HG02763 (cell line): ENCODE data around the gene BCL2.

Experiments used
- ATAC-seq: cut with Tn5 transposase; IDR thresholded peaks from one replicate; pipeline ENCODE4 v1.9.1; 2021; ENCODE audit warnings: mild to moderate bottlenecking, moderate library complexity; ENCODE audit not compliant: unreplicated experiment

Gene BCL2

GRCh38 chr18:63329431-63330145 is 10.0 kb upstream of the BCL2 start:
- no peak for ATAC-seq

- no peak for ATAC-seq
Measured at GRCh38 chr18:63326011-63326410, 6.4 kb upstream of the BCL2 start.

- ATAC-seq: no peak
Measured at GRCh38 chr18:63325086-63325686, 5.6 kb upstream of the BCL2 start.

- ATAC-seq: no peak
Measured at GRCh38 chr18:63322908-63323634, 3.5 kb upstream of the BCL2 start.

- ATAC-seq: no peak
Measured at GRCh38 chr18:63322206-63322605, 2.6 kb upstream of the BCL2 start.

- ATAC-seq: no peak
Measured at GRCh38 chr18:63321291-63321690, 1.7 kb upstream of the BCL2 start.

- no peak for ATAC-seq
Measured at GRCh38 chr18:63320975-63321265, 1.4 kb upstream of the BCL2 start.

- peak; percentile 55 for ATAC-seq
Measured at GRCh38 chr18:63320123-63320974, 780 bp upstream of the BCL2 start.

GRCh38 chr18:63318889-63319382 is 633 bp downstream of the BCL2 start:
- ATAC-seq: no peak

GRCh38 chr18:63317982-63318888 is 1.3 kb downstream of the BCL2 start:
- ATAC-seq: peak; percentile 36

- ATAC-seq: no peak
Measured at GRCh38 chr18:63317556-63317946, 2.0 kb downstream of the BCL2 start.

GRCh38 chr18:63316612-63317555 is 2.7 kb downstream of the BCL2 start:
- ATAC-seq: peak; percentile 14

GRCh38 chr18:63315876-63316275 is 3.7 kb downstream of the BCL2 start:
- ATAC-seq: no peak

GRCh38 chr18:63315131-63315662 is 4.4 kb downstream of the BCL2 start:
- ATAC-seq: no peak

- ATAC-seq: no peak
Measured at GRCh38 chr18:63314062-63314790, 5.3 kb downstream of the BCL2 start.

- no peak for ATAC-seq
Measured at GRCh38 chr18:63313396-63313917, 6.1 kb downstream of the BCL2 start.

- ATAC-seq: peak; percentile 30
Measured at GRCh38 chr18:63312737-63313395, 6.7 kb downstream of the BCL2 start.
